Ovary (tissue), 3 donors: ENCODE data around the gene WWC1.

Source experiments
- CTCF ChIP-seq, 3 donors: fragments of 450-650 bp in 2 of 3; fragments of 200-600 bp in 1 of 3; IDR thresholded peaks; one replicate each; pipeline versions ENCODE4 v1.5.1 to v1.8.0; 2016 to 2022; ENCODE audit warnings: antibody characterized with exemption in 3 of 3, mild to moderate bottlenecking in 1 of 3
- EP300 ChIP-seq: sonication (generic); formaldehyde crosslinking; IDR thresholded peaks from one replicate; pipeline ENCODE4 v1.6.1; 2017; ENCODE audit warnings: antibody characterized with exemption
- POLR2A ChIP-seq: fragments of 450-650 bp; IDR thresholded peaks from one replicate; pipeline ENCODE4 v1.6.1; 2017; ENCODE audit warnings: antibody characterized with exemption, mild to moderate bottlenecking, moderate library complexity
- donor health status: DM: no; HTN: no; CAD: no.

GRCh38 chr5:168481330-168481788, 189.9 kb downstream of the WWC1 start:
- TF ChIP-seq EP300 = no peak
- no peak for TF ChIP-seq CTCF (IDR thresholded peaks at IDR 0.05)
- no peak for TF ChIP-seq POLR2A
